ENCODE measurements around the gene PPIA. TPM values are rescaled to one million over a fixed set of nuclear protein-coding genes. Genes with fewer than 3 reads are reported as not detected.

The PPIA gene
- total RNA-seq, 1 experiment from 2014 or later = 3,599 TPM

- Histone ChIP-seq H3K4me1 (replicated peaks; ENCODE audit: insufficient read depth) (peaks cover 29% of the 10 kb centered on the region), H3K9me2 (ENCODE audit: insufficient read depth) (no peaks in the 10 kb centered on the region)
- CTCF ChIA-PET = no interaction called here
These were observed 47.3 kb upstream of the PPIA start for GRCh38 chr7:44748948-44749731.

GRCh38 chr7:44749992-44750391, 46.5 kb upstream of the PPIA start:
- H3K9me3 ChIP-seq (ENCODE audit: insufficient read depth, low read depth) = no peaks in the 10 kb centered on the region
- ChIA-PET POLR2A (ENCODE audit: unreplicated experiment) (no interaction called here), CTCF (no interaction called here)
- BruUV-seq (replicated peaks) = TSS peak; percentile 53
- no peak overlapping the region for H3K27ac ChIP-seq
- peaks cover 29% of the 10 kb centered on the region for H3K4me1 ChIP-seq (replicated peaks; ENCODE audit: insufficient read depth)
- H3K79me2 ChIP-seq (ENCODE audit: low read depth) = peaks cover 61% of the 10 kb centered on the region
- H3K27me3 ChIP-seq (ENCODE audit: insufficient read depth, low read depth) = no peaks in the 10 kb centered on the region
- peaks cover 7% of the 10 kb centered on the region; the same call in 1 of the 2 replicates for H3K36me3 ChIP-seq (ENCODE audit: low read depth)
- peak overlapping the region; percentile 99 for H3K4me2 ChIP-seq
- no peak for DNase-seq
- no peak overlapping the region for H2AFZ ChIP-seq
- no peaks in the 10 kb centered on the region for H3K9me2 ChIP-seq (ENCODE audit: insufficient read depth)
- intact Hi-C loops (cut with micrococcal nuclease; ENCODE audit: unreplicated experiment) = loop anchor here (2.0 to 10.0 kb wide), 4 partner anchors 55 to 161 kb away; partner anchors contain the start of gene H2AZ2
- TF ChIP-seq CTCF (conservative IDR thresholded peaks at IDR 0.05) = no peak
- peaks cover 9% of the 10 kb centered on the region for H3F3A ChIP-seq (ENCODE audit: insufficient read depth, low read depth)
- peak overlapping the region; percentile 92 for H3K4me3 ChIP-seq
- peaks cover 25% of the 10 kb centered on the region for H4K20me1 ChIP-seq (ENCODE audit: insufficient read depth)

More at GRCh38 chr7:44748948-44749731, 47.3 kb upstream of the PPIA start:
- H3K27me3 ChIP-seq (ENCODE audit: insufficient read depth, low read depth) = no peaks in the 10 kb centered on the region
- no peaks in the 10 kb centered on the region for H3K9me3 ChIP-seq (ENCODE audit: insufficient read depth, low read depth)
- H2AFZ ChIP-seq = peak overlapping the region; percentile 51; the same call in 1 of the 2 replicates
- POLR2A ChIA-PET (ENCODE audit: unreplicated experiment) = interaction anchor here (0.6 to 0.9 kb wide), 2 partner anchors 17 to 109 kb away, joined by 3 read pairs; no protein-coding TSS in a partner anchor
- no peak for DNase-seq
- peaks cover 17% of the 10 kb centered on the region for H3F3A ChIP-seq (ENCODE audit: insufficient read depth, low read depth)
- peaks cover 7% of the 10 kb centered on the region; the same call in 1 of the 2 replicates for H3K36me3 ChIP-seq (ENCODE audit: low read depth)
- peaks cover 52% of the 10 kb centered on the region for H3K79me2 ChIP-seq (ENCODE audit: low read depth)
- peak overlapping the region; percentile 99 for H3K4me2 ChIP-seq
- H3K27ac ChIP-seq = peak overlapping the region; percentile 2; the same call in 1 of the 2 replicates
- H4K20me1 ChIP-seq (ENCODE audit: insufficient read depth) = peaks cover 21% of the 10 kb centered on the region
- intact Hi-C loops (cut with micrococcal nuclease; ENCODE audit: unreplicated experiment) = loop anchor here (1.0 to 10.0 kb wide), 9 partner anchors 37 to 167 kb away; partner anchors contain the start of genes H2AZ2, OGDH and TMED4
- BruUV-seq (replicated peaks) = no TSS peak
- H3K4me3 ChIP-seq = peak overlapping the region; percentile 92
- no peak for TF ChIP-seq EZH2 (IDR thresholded peaks at IDR 0.05; ENCODE audit: low read depth)
- TF ChIP-seq CTCF (conservative IDR thresholded peaks at IDR 0.05) = no peak

- TF ChIP-seq EZH2 (IDR thresholded peaks at IDR 0.05; ENCODE audit: low read depth) = no peak
- TF ChIP-seq CTCF (conservative IDR thresholded peaks at IDR 0.05) = no peak
These were observed 46.1 kb upstream of the PPIA start for GRCh38 chr7:44750424-44750823.

More at GRCh38 chr7:44750424-44750823, 46.1 kb upstream of the PPIA start:
- peaks cover 25% of the 10 kb centered on the region for H4K20me1 ChIP-seq (ENCODE audit: insufficient read depth)
- no peak overlapping the region for H3K27ac ChIP-seq
- H3F3A ChIP-seq (ENCODE audit: insufficient read depth, low read depth) = peaks cover 7% of the 10 kb centered on the region
- peaks cover 64% of the 10 kb centered on the region for H3K79me2 ChIP-seq (ENCODE audit: low read depth)
- peaks cover 29% of the 10 kb centered on the region for H3K4me1 ChIP-seq (replicated peaks; ENCODE audit: insufficient read depth)
- H3K36me3 ChIP-seq (ENCODE audit: low read depth) = peaks cover 7% of the 10 kb centered on the region; the same call in 1 of the 2 replicates
- no peaks in the 10 kb centered on the region for H3K27me3 ChIP-seq (ENCODE audit: insufficient read depth, low read depth)
- CTCF ChIA-PET = no interaction called here
- no peak overlapping the region for H2AFZ ChIP-seq
- H3K9me3 ChIP-seq (ENCODE audit: insufficient read depth, low read depth) = no peaks in the 10 kb centered on the region
- H3K4me2 ChIP-seq = peak overlapping the region; percentile 99
- DNase-seq = no peak
- POLR2A ChIA-PET (ENCODE audit: unreplicated experiment) = no interaction called here
- intact Hi-C loops (cut with micrococcal nuclease; ENCODE audit: unreplicated experiment) = no loop called here
- H3K4me3 ChIP-seq = peak overlapping the region; percentile 92; the same call in 1 of the 2 replicates
- H3K9me2 ChIP-seq (ENCODE audit: insufficient read depth) = no peaks in the 10 kb centered on the region
- no TSS peak for BruUV-seq (replicated peaks)

Data from PC-9 (cell line).